ENCODE data around the gene ATG13.
"Not testable (repeated sequence)": the region's sequence is repeated elsewhere in the genome, so short reads cannot be mapped to it uniquely, and the experiment has no call there.

ATG13 gene

DNA sequence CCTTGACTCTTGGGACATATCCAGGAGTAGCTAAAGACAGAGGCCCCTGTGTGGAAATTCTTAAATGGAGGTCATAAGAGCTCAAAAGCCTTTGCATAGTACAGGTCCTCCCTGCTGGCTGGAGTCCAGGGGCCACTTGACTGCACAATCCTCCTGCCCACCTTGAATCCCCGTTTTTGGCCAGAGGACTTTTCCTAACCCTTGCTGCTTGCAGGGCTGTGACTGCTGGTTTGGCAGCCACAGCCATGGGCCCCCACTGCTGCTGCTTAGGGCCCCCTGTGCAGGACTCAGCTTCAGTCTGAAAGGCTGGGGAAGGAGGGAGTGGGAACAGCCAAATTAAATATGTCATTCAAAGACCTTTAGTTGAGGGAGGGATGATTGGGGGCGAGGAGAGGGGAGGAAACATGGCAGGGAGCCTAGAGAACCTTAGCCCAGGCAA lies 49.7 kb downstream of the ATG13 start:
- H3K4me1 ChIP-seq (ENCODE audit: low read length): peaks cover 60% of the 10 kb centered on the region
- peaks cover 12% of the 10 kb centered on the region for H3K79me2 ChIP-seq (ENCODE audit: low read length)
- H3K9me2 ChIP-seq (replicated peaks; ENCODE audit: insufficient read depth, low read length): no peaks in the 10 kb centered on the region
- peaks cover 48% of the 10 kb centered on the region for H3F3A ChIP-seq (ENCODE audit: insufficient read depth, low read length)
- H2AFZ ChIP-seq (ENCODE audit: low read length): peak overlapping the region; percentile 9; the same call in 1 of the 2 replicates
- peak overlapping the region; percentile 92 for H3K27ac ChIP-seq (ENCODE audit: low read length)
- no peaks in the 10 kb centered on the region for H3K9me3 ChIP-seq (replicated peaks; ENCODE audit: insufficient read depth, low read length)
- TF ChIP-seq CTCF (IDR thresholded peaks at IDR 0.05; ENCODE audit: low read length) (no peak), EZH2phosphoT487 (IDR thresholded peaks at IDR 0.05; ENCODE audit: low read length) (no peak), EZH2 (optimal IDR thresholded peaks at IDR 0.05; ENCODE audit: low read depth, low read length) (no peak)
- H3K9ac ChIP-seq (ENCODE audit: low read length): peak overlapping the region; percentile 44; the same call in 1 of the 2 replicates
- H3K36me3 ChIP-seq (replicated peaks; ENCODE audit: insufficient read depth, low read length): peaks cover 7% of the 10 kb centered on the region; the same call in 1 of the 2 replicates
- H3K4me2 ChIP-seq (ENCODE audit: low read depth, low read length): peak overlapping the region; percentile 76
- no peaks in the 10 kb centered on the region for H3K27me3 ChIP-seq (replicated peaks; ENCODE audit: insufficient read depth, low read length)
- DNase-seq: no peak
- H3K4me3 ChIP-seq (ENCODE audit: low read length): peak overlapping the region; percentile 23
- no peaks in the 10 kb centered on the region for H4K20me1 ChIP-seq (ENCODE audit: insufficient read depth, low read length)

GRCh38 chr11:46668480-46669085 lies 51.2 kb downstream of the ATG13 start:
- Histone ChIP-seq H3K79me2 (ENCODE audit: low read length) (peaks cover 12% of the 10 kb centered on the region), H3K9ac (ENCODE audit: low read length) (peak overlapping the region; percentile 44; the same call in 1 of the 2 replicates), H3K4me3 (ENCODE audit: low read length) (peak overlapping the region; percentile 23; the same call in 1 of the 2 replicates), H2AFZ (ENCODE audit: low read length) (no peak overlapping the region), H3K27ac (ENCODE audit: low read length) (peak overlapping the region; percentile 92), H3K9me3 (replicated peaks; ENCODE audit: insufficient read depth, low read length) (no peaks in the 10 kb centered on the region), H3K27me3 (replicated peaks; ENCODE audit: insufficient read depth, low read length) (no peaks in the 10 kb centered on the region), H3K9me2 (replicated peaks; ENCODE audit: insufficient read depth, low read length) (no peaks in the 10 kb centered on the region), H3K4me2 (ENCODE audit: low read depth, low read length) (peak overlapping the region; percentile 76), H3K36me3 (replicated peaks; ENCODE audit: insufficient read depth, low read length) (peaks cover 7% of the 10 kb centered on the region; the same call in 1 of the 2 replicates), H3F3A (ENCODE audit: insufficient read depth, low read length) (peaks cover 48% of the 10 kb centered on the region), H3K4me1 (ENCODE audit: low read length) (peaks cover 61% of the 10 kb centered on the region), H4K20me1 (ENCODE audit: insufficient read depth, low read length) (no peaks in the 10 kb centered on the region)
- DNase-seq: no peak
- TF ChIP-seq EZH2phosphoT487 (IDR thresholded peaks at IDR 0.05; ENCODE audit: low read length): no peak
- TF ChIP-seq CTCF (IDR thresholded peaks at IDR 0.05; ENCODE audit: low read length): no peak
- TF ChIP-seq EZH2 (optimal IDR thresholded peaks at IDR 0.05; ENCODE audit: low read depth, low read length): no peak

DNA sequence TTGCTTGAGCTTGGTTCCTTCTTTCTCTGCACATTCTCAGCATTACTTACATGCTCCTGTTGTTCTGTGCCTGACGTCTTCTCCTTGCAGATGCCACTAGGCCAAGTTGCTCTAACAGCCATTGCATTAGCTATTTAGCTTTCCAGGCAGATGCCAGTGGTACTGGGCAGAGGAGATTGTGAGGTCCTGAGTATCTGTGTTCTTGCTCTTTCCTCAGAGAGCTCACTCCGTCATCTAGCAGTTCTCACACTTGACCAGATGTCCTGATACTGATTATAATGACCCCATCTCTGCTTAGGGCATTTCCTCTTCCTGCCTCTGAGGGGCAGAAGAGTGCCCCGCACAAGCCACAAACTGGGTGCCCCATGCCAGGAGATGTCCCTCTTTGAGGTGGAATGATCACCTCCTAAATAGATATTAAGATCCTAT lies 52.4 kb downstream of the ATG13 start:
- H3K9me2 ChIP-seq (replicated peaks; ENCODE audit: insufficient read depth, low read length): no peaks in the 10 kb centered on the region
- no peak overlapping the region for H3K9ac ChIP-seq (ENCODE audit: low read length)
- H3K36me3 ChIP-seq (replicated peaks; ENCODE audit: insufficient read depth, low read length): peaks cover 7% of the 10 kb centered on the region; the same call in 1 of the 2 replicates
- H3K27me3 ChIP-seq (replicated peaks; ENCODE audit: insufficient read depth, low read length): no peaks in the 10 kb centered on the region
- DNase-seq: no peak
- H3K27ac ChIP-seq (ENCODE audit: low read length): no peak overlapping the region
- no peaks in the 10 kb centered on the region for H4K20me1 ChIP-seq (ENCODE audit: insufficient read depth, low read length)
- no peak overlapping the region for H3K4me3 ChIP-seq (ENCODE audit: low read length)
- H3F3A ChIP-seq (ENCODE audit: insufficient read depth, low read length): peaks cover 48% of the 10 kb centered on the region
- peaks cover 12% of the 10 kb centered on the region for H3K79me2 ChIP-seq (ENCODE audit: low read length)
- H3K4me2 ChIP-seq (ENCODE audit: low read depth, low read length): no peak overlapping the region
- TF ChIP-seq CTCF (IDR thresholded peaks at IDR 0.05; ENCODE audit: low read length) (peak; percentile 24), EZH2phosphoT487 (IDR thresholded peaks at IDR 0.05; ENCODE audit: low read length) (no peak)
- no peaks in the 10 kb centered on the region for H3K9me3 ChIP-seq (replicated peaks; ENCODE audit: insufficient read depth, low read length)
- peaks cover 61% of the 10 kb centered on the region for H3K4me1 ChIP-seq (ENCODE audit: low read length)
- no peak overlapping the region for H2AFZ ChIP-seq (ENCODE audit: low read length)

DNA sequence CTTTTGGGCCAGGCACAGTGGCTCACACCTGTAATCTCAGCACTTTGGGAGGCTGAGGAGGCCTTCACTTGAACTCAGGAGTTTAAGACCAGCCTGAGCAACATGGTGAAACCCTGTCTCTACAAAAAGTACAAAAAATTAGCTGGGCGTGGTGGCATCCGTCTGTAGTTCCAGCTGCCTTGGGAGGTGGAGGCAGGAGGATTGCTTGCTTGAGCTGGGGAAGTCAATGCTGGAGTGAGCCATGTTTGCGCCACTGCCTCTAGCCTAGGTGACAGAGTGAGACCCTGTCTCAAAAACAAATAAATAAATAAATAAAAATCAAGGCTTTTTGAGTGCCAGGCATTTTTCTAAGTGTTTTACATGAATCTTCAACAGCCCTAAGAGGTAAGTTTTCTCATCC lies 53.2 kb downstream of the ATG13 start:
- H3K9ac ChIP-seq (ENCODE audit: low read length); H3K4me3 ChIP-seq (ENCODE audit: low read length); H3K27me3 ChIP-seq (replicated peaks; ENCODE audit: insufficient read depth, low read length); H3K9me2 ChIP-seq (replicated peaks; ENCODE audit: insufficient read depth, low read length); H3K9me3 ChIP-seq (replicated peaks; ENCODE audit: insufficient read depth, low read length); DNase-seq; H4K20me1 ChIP-seq (ENCODE audit: insufficient read depth, low read length); H3K36me3 ChIP-seq (replicated peaks; ENCODE audit: insufficient read depth, low read length): not testable (repeated sequence)
- peaks cover 12% of the 10 kb centered on the region for H3K79me2 ChIP-seq (ENCODE audit: low read length)
- H2AFZ ChIP-seq (ENCODE audit: low read length): 0 out of 2 replicates have a peak overlapping the region, but pooled peaks have one; percentile 2
- peaks cover 61% of the 10 kb centered on the region for H3K4me1 ChIP-seq (ENCODE audit: low read length)
- peaks cover 48% of the 10 kb centered on the region for H3F3A ChIP-seq (ENCODE audit: insufficient read depth, low read length)
- peak overlapping the region; percentile 70 for H3K27ac ChIP-seq (ENCODE audit: low read length)
- H3K4me2 ChIP-seq (ENCODE audit: low read depth, low read length): peak overlapping the region; percentile 40; the same call in 1 of the 2 replicates

Data from MM.1S (cell line).